Loucy (cell line): ENCODE results near the gene TECPR2.

Experiments
- CTCF ChIP-seq: fragments of 200-600 bp; sonication (generic); conservative IDR thresholded peaks from 2 replicates; pipeline ENCODE4 v1.5.1; 2014; ENCODE audit warnings: mild to moderate bottlenecking, antibody characterized with exemption, low read length
- EZH2phosphoT487 ChIP-seq: fragments of 200-600 bp; IDR thresholded peaks from 2 replicates; pipeline ENCODE4 v1.6.1; 2018; ENCODE audit warnings: antibody characterized with exemption, mild to moderate bottlenecking, moderate library complexity, borderline replicate concordance

- TF ChIP-seq CTCF (no peak), EZH2phosphoT487 (no peak)
Observed at GRCh38 chr14:102541771-102542170, 179.0 kb downstream of the TECPR2 start.
